ENCODE results near the gene SERINC1.

GRCh38 chr6:122426597-122426996, 45.0 kb downstream of the SERINC1 start:
- TF ChIP-seq CTCF (IDR thresholded peaks at IDR 0.05; ENCODE audit: borderline replicate concordance, extremely low read depth, low read length, poor library complexity, severe bottlenecking) (no peak), EZH2 (IDR thresholded peaks at IDR 0.05; ENCODE audit: borderline replicate concordance, low read depth, low read length, severe bottlenecking) (no peak)
